C4-2B (cell line): Measurements from ENCODE around the gene OSBPL7.

Experiments used
- H3K27ac ChIP-seq: fragments of 450-650 bp; 2 replicates; pipeline ENCODE4 v1.5.1; 2017
- ZFX ChIP-seq: fragments of 450-650 bp; IDR thresholded peaks from 2 replicates; pipeline ENCODE4 v1.6.1; 2017
- TF ChIP-seq, protein P1 (sequence below): fragments of 450-650 bp; conservative IDR thresholded peaks from 2 replicates; pipeline ENCODE4 v1.5.1; 2017; ENCODE audit warnings: mild to moderate bottlenecking

OSBPL7 gene

DNA sequence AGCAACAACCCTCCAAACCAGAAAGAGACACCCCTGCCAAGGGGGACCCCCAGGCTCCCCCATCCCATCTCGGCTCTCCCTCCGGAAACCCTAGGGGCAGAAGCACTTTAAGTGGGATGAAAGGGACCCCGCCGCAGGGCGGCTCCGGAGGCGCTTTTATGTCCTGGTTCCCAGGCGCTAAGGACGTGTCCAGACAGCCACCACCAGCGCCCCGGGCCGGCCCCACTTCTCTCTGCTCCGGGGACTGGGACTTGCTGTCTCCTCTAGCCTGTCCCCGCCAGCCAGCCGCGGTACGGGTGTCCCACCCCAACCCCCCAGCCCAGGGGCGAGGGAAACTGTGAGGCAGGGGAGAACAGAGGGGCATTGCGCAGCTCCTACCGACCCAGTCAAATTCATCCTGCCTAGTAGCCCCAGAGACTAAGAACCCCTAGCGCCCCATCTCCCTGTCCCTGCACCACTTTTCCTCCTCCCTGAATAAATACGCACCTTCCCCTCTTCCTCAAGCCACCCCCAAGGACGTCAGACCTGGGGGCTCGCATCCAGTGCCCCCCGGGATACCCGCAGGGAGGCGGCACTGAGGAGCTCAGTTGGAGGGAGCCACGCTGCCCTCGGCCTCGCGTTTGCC lies 25.2 kb upstream of the OSBPL7 start:
- no peak for TF ChIP-seq ZFX
- TF ChIP-seq, protein P1, sequence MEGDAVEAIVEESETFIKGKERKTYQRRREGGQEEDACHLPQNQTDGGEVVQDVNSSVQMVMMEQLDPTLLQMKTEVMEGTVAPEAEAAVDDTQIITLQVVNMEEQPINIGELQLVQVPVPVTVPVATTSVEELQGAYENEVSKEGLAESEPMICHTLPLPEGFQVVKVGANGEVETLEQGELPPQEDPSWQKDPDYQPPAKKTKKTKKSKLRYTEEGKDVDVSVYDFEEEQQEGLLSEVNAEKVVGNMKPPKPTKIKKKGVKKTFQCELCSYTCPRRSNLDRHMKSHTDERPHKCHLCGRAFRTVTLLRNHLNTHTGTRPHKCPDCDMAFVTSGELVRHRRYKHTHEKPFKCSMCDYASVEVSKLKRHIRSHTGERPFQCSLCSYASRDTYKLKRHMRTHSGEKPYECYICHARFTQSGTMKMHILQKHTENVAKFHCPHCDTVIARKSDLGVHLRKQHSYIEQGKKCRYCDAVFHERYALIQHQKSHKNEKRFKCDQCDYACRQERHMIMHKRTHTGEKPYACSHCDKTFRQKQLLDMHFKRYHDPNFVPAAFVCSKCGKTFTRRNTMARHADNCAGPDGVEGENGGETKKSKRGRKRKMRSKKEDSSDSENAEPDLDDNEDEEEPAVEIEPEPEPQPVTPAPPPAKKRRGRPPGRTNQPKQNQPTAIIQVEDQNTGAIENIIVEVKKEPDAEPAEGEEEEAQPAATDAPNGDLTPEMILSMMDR, result no peak
- no peak overlapping the region for H3K27ac ChIP-seq

DNA sequence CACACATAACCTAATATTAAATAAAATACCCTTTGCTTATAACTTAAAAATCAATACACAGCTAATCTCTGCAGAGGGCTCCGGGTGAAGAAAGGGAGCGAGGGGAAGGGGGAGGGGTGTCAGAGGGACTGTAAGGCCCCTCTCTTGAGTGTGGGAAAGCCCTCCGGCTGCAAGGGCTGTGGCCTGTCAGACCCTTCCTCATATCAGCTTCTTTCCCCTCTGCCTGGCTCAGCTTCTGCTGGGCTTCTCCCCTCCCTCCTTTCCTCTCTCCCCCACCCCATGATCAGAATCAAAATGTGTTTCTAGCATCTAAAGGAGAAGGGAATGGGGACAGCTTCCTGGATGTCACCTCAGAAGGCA lies 24.1 kb upstream of the OSBPL7 start:
- TF ChIP-seq, protein P1, result no peak
- no peak for TF ChIP-seq ZFX
- no peak overlapping the region for H3K27ac ChIP-seq

- TF ChIP-seq, protein P1, result peak; percentile 69
- no peak for TF ChIP-seq ZFX
- H3K27ac ChIP-seq, result peak overlapping the region; percentile 57
These were observed 23.5 kb upstream of the OSBPL7 start for GRCh38 chr17:47844814-47845715.

- TF ChIP-seq, protein P1, result no peak
- TF ChIP-seq ZFX, result no peak
- H3K27ac ChIP-seq, result peak overlapping the region; percentile 57
These were observed 22.6 kb upstream of the OSBPL7 start for GRCh38 chr17:47844227-47844626.

DNA sequence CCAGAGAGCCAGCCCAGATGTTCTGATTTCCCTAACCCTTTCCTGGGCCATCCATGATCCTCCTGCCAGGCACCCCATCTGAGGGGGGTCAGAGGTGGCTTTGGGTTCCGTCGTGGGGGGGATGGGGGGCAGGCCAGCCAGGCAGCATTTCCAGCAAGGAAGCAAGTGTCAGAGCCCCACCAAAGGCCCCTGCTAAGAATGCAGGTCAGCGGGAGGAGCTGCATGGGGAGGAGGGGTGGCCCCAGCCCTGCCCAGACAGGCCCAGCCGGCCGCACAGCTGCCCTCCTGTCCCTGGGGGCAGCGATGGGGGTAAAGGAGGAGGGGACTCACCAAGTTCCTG lies 21.8 kb upstream of the OSBPL7 start:
- peak overlapping the region; percentile 57 for H3K27ac ChIP-seq
- TF ChIP-seq ZFX, result no peak
- TF ChIP-seq, protein P1, result peak; percentile 81

GRCh38 chr17:47841488-47842291 lies 20.1 kb upstream of the OSBPL7 start:
- no peak for TF ChIP-seq ZFX
- TF ChIP-seq, protein P1, result peak; percentile 62
- H3K27ac ChIP-seq, result peak overlapping the region; percentile 84
